Activated CD4-positive, alpha-beta T cell treated with anti-CD3 and anti-CD28 coated beads, Interleukin-2, amount 50 U/mL, for 1 hour (primary cell): ENCODE measurements around the gene CABP5.

Experiments used
- DNase-seq: peaks from one replicate; pipeline ENCODE4 v3.0.0-alpha.2; 2020

The CABP5 gene

GRCh38 chr19:48029431-48029830 is 14.4 kb downstream of the CABP5 start:
- DNase-seq: no peak

- no peak for DNase-seq
Measured at GRCh38 chr19:48025480-48025879, 18.4 kb downstream of the CABP5 start.

GRCh38 chr19:48023518-48023917 is 20.4 kb downstream of the CABP5 start:
- DNase-seq: no peak

- DNase-seq: no peak
Measured at GRCh38 chr19:48023011-48023410, 20.9 kb downstream of the CABP5 start.

- DNase-seq: no peak
Measured at GRCh38 chr19:48020686-48021085, 23.2 kb downstream of the CABP5 start.

GRCh38 chr19:48010932-48011758 is 32.7 kb downstream of the CABP5 start:
- no peak for DNase-seq

GRCh38 chr19:48006762-48007161 is 37.1 kb downstream of the CABP5 start:
- DNase-seq: no peak

- no peak for DNase-seq
Measured at GRCh38 chr19:48004236-48004635, 39.6 kb downstream of the CABP5 start.

GRCh38 chr19:48000846-48001245 is 43.0 kb downstream of the CABP5 start:
- DNase-seq: no peak

GRCh38 chr19:47998800-47999199 is 45.1 kb downstream of the CABP5 start:
- no peak for DNase-seq

GRCh38 chr19:47996230-47996727 is 47.6 kb downstream of the CABP5 start:
- no peak for DNase-seq

GRCh38 chr19:47994209-47994802 is 49.6 kb downstream of the CABP5 start, which contains the start of gene ELSPBP1:
Gene ELSPBP1, plus strand, starts transcription at chr19:47994632. Its CDS starts 14,036 bp downstream, at chr19:48008668.
- no peak for DNase-seq

- DNase-seq: no peak
Measured at GRCh38 chr19:47992070-47992469, 51.8 kb downstream of the CABP5 start, which contains the start of gene BSPH1. Gene BSPH1, minus strand, starts transcription at chr19:47992170. Its CDS starts 89 bp downstream, at chr19:47992081.

- no peak for DNase-seq
Measured at GRCh38 chr19:47991191-47991808, 52.6 kb downstream of the CABP5 start.
